WERI-Rb-1 (cell line): Measurements from ENCODE around the gene ACAD11.

ENCODE experiments used
- DNase-seq: peaks from one replicate; pipeline ENCODE4 v3.0.0-alpha.2; 2020
- H3K27ac ChIP-seq: fragments of 250-450 bp; sonication (Bioruptor Pico); 2 replicates; pipeline ENCODE4 v1.5.1; 2020; ENCODE audit warnings: mild to moderate bottlenecking, moderate library complexity
- H3K27me3 ChIP-seq: fragments of 250-450 bp; sonication (Bioruptor Pico); 2 replicates; pipeline ENCODE4 v1.5.1; 2021; ENCODE audit warnings: mild to moderate bottlenecking, low read depth, moderate library complexity; ENCODE audit not compliant: insufficient read depth, severe bottlenecking
- H3K36me3 ChIP-seq: fragments of 250-450 bp; sonication (Bioruptor Pico); 2 replicates; pipeline ENCODE4 v1.5.1; 2020; ENCODE audit warnings: mild to moderate bottlenecking, moderate library complexity
- H3K4me3 ChIP-seq: 2 replicates; pipeline ENCODE4 v1.5.1; 2011; ENCODE audit warnings: low read depth, mild to moderate bottlenecking, control low read depth, low read length
- H3K9me3 ChIP-seq: fragments of 250-450 bp; sonication (Bioruptor Pico); 2 replicates; pipeline ENCODE4 v1.5.1; 2021; ENCODE audit warnings: mild to moderate bottlenecking, moderate library complexity; ENCODE audit not compliant: severe bottlenecking
- CTCF ChIP-seq: IDR thresholded peaks from 2 replicates; pipeline ENCODE4 v1.5.1; 2011; ENCODE audit warnings: low read depth, mild to moderate bottlenecking, control low read depth, inconsistent platforms, low read length

The ACAD11 gene

GRCh38 chr3:132597660-132598059, 61.9 kb downstream of the ACAD11 start:
- Histone ChIP-seq H3K4me3 (no peak overlapping the region), H3K27ac (no peak overlapping the region), H3K27me3 (no peaks in the 10 kb centered on the region), H3K9me3 (no peaks in the 10 kb centered on the region), H3K36me3 (no peaks in the 10 kb centered on the region)
- no peak for DNase-seq
- no peak for TF ChIP-seq CTCF

- Histone ChIP-seq H3K36me3 (no peaks in the 10 kb centered on the region), H3K27me3 (no peaks in the 10 kb centered on the region), H3K9me3 (no peaks in the 10 kb centered on the region), H3K4me3 (no peak within 1 kb of the TSS), H3K27ac (no peak within 1 kb of the TSS)
- TF ChIP-seq CTCF = no peak
- no peak for DNase-seq
Measured at GRCh38 chr3:132596816-132597433, 62.7 kb downstream of the ACAD11 start, which contains the start of gene ACKR4. ACKR4 (plus strand) TSS chr3:132597270; CDS start chr3:132600398, 3,128 bp downstream.

GRCh38 chr3:132596326-132596725, 63.3 kb downstream of the ACAD11 start:
- H3K27ac ChIP-seq = no peak overlapping the region
- H3K4me3 ChIP-seq = no peak overlapping the region
- H3K9me3 ChIP-seq = no peaks in the 10 kb centered on the region
- DNase-seq = no peak
- no peaks in the 10 kb centered on the region for H3K27me3 ChIP-seq
- TF ChIP-seq CTCF = no peak
- H3K36me3 ChIP-seq = no peaks in the 10 kb centered on the region

GRCh38 chr3:132595014-132595413, 64.6 kb downstream of the ACAD11 start:
- Histone ChIP-seq H3K27me3 (no peaks in the 10 kb centered on the region), H3K9me3 (no peaks in the 10 kb centered on the region), H3K36me3 (no peaks in the 10 kb centered on the region), H3K4me3 (no peak overlapping the region), H3K27ac (no peak overlapping the region)
- TF ChIP-seq CTCF = no peak
- DNase-seq = no peak

GRCh38 chr3:132594498-132594897, 65.1 kb downstream of the ACAD11 start:
- no peak for TF ChIP-seq CTCF

GRCh38 chr3:132593947-132594323, 65.7 kb downstream of the ACAD11 start:
- Histone ChIP-seq H3K4me3 (no peak overlapping the region), H3K27ac (no peak overlapping the region), H3K9me3 (no peaks in the 10 kb centered on the region), H3K27me3 (no peaks in the 10 kb centered on the region), H3K36me3 (no peaks in the 10 kb centered on the region)
- no peak for TF ChIP-seq CTCF
- no peak for DNase-seq

More at GRCh38 chr3:132594498-132594897, 65.1 kb downstream of the ACAD11 start:
- no peaks in the 10 kb centered on the region for H3K9me3 ChIP-seq
- no peak overlapping the region for H3K27ac ChIP-seq
- DNase-seq = no peak
- H3K4me3 ChIP-seq = no peak overlapping the region
- no peaks in the 10 kb centered on the region for H3K36me3 ChIP-seq
- H3K27me3 ChIP-seq = no peaks in the 10 kb centered on the region
